HCT116 (cell line): Measurements from ENCODE around the gene NFIX. TPM values are rescaled to one million over a fixed set of nuclear protein-coding genes. Genes with fewer than 3 reads are reported as not detected.

Experiments
- ATAC-seq: fragments of 200-7000 bp; cut with Tn5 transposase; 2 replicates; pipeline ENCODE4 v1.9.1; 2020; ENCODE audit warnings: mild to moderate bottlenecking, moderate library complexity
- BruUV-seq: library from RNA; stranded (reverse); fragments of 400-500 nt; replicated peaks from 2 replicates; lab custom pipeline; 2021; lab: Mats Ljungman, UMichigan
- CTCF ChIA-PET: fragments of 300-600 bp; sonication (Branson Sonifier 250); formaldehyde crosslinking; loops from one replicate; lab custom pipeline; 2021; ENCODE audit warnings: antibody characterized with exemption; lab: Charles Lee
- POLR2A ChIA-PET: fragments of 300-600, 350-600 bp; sonication (Branson Sonifier 250); formaldehyde crosslinking; loops from one replicate; lab custom pipeline; 2021; ENCODE audit warnings: antibody characterized with exemption; lab: Charles Lee
- RAD21 ChIA-PET, 2 experiments: fragments of 300-600 bp; sonication (Branson Sonifier 250); formaldehyde crosslinking; loops; one replicate each; lab custom pipeline; 2023; ENCODE audit warnings: low total read pairs in 2 of 2; ENCODE audit not compliant: uncharacterized antibody in 2 of 2, unreplicated experiment in 2 of 2, low non-redundant PET in 1 of 2; lab: Charles Lee
- DNase-seq: peaks from one replicate; pipeline ENCODE4 v3.0.0-alpha.2; 2010; ENCODE audit warnings: low read depth, low spot score
- H2AFZ ChIP-seq: fragments of 200-600 bp; shearing (Covaris generic), sonication (generic); 2 replicates; pipeline ENCODE4 v1.6.1; 2017; ENCODE audit warnings: low read depth, mixed run types, mixed read lengths, antibody characterized with exemption, low read length; ENCODE audit not compliant: poor library complexity, severe bottlenecking
- H3K27ac ChIP-seq: 2 replicates; pipeline ENCODE4 v1.5.1; 2012; ENCODE audit warnings: low read depth, low read length
- H3K27me3 ChIP-seq: fragments of 200-600 bp; sonication (generic); 2 replicates; pipeline ENCODE4 v1.6.1; 2016; ENCODE audit warnings: mixed run types, low read length, mixed read lengths; ENCODE audit not compliant: insufficient read depth
- H3K36me3 ChIP-seq, 2 experiments: fragments of 200-500 bp in 1 of 2; fragments of 200-600 bp in 1 of 2; sonication (Bioruptor generic) in 1 of 2; sonication (generic) in 1 of 2; 2 replicates each; pipeline versions ENCODE4 v1.5.1 to v1.6.1; 2014 to 2016; ENCODE audit warnings: low read length in 2 of 2, inconsistent platforms in 1 of 2, mixed read lengths in 1 of 2, mixed run types in 1 of 2; ENCODE audit not compliant: insufficient read depth in 2 of 2, control insufficient read depth in 1 of 2
- H3K4me1 ChIP-seq, 2 experiments: fragments of 200-600 bp in 1 of 2; sonication (generic) in 1 of 2; 2 replicates each; pipeline versions ENCODE4 v1.5.1 to v1.6.1; 2012 to 2017; ENCODE audit warnings: low read length in 2 of 2, inconsistent platforms in 1 of 2, mild to moderate bottlenecking in 1 of 2, mixed read lengths in 1 of 2, mixed run types in 1 of 2, moderate library complexity in 1 of 2; ENCODE audit not compliant: insufficient read depth in 2 of 2, control insufficient read depth in 1 of 2
- H3K4me2 ChIP-seq: fragments of 200-600 bp; sonication (generic); 2 replicates; pipeline ENCODE4 v1.6.1; 2017; ENCODE audit warnings: mixed run types, low read length, mixed read lengths
- H3K4me3 ChIP-seq, 2 experiments: fragments of 200-600 bp in 1 of 2; sonication (generic) in 1 of 2; replicated peaks in 1 of 2; 2 replicates each; pipeline ENCODE4 v1.5.1; 2011 to 2016; ENCODE audit warnings: low read length in 2 of 2, control low read depth in 1 of 2, low read depth in 1 of 2, mild to moderate bottlenecking in 1 of 2, mixed read lengths in 1 of 2, mixed run types in 1 of 2
- H3K79me2 ChIP-seq: fragments of 200-600 bp; sonication (generic); 2 replicates; pipeline ENCODE4 v1.6.1; 2017; ENCODE audit warnings: mild to moderate bottlenecking, mixed run types, low read length, moderate library complexity, mixed read lengths; ENCODE audit not compliant: insufficient read depth
- H3K9ac ChIP-seq: fragments of 200-600 bp; sonication (generic); 2 replicates; pipeline ENCODE4 v1.6.1; 2016; ENCODE audit warnings: low read length, mixed read lengths
- H3K9me2 ChIP-seq: fragments of 200-600 bp; sonication (generic), shearing (Covaris generic); 2 replicates; pipeline ENCODE4 v1.6.1; 2017; ENCODE audit warnings: mixed run types, mild to moderate bottlenecking, moderate library complexity; ENCODE audit not compliant: insufficient read depth
- H3K9me3 ChIP-seq, 2 experiments: fragments of 200-500 bp in 1 of 2; fragments of 200-600 bp in 1 of 2; sonication (Bioruptor generic) in 1 of 2; sonication (generic) in 1 of 2; 2 replicates each; pipeline ENCODE4 v1.6.1; 2014 to 2017; ENCODE audit warnings: low read length in 2 of 2, mixed read lengths in 2 of 2, inconsistent platforms in 1 of 2, low read depth in 1 of 2, mild to moderate bottlenecking in 1 of 2, mixed run types in 1 of 2, moderate library complexity in 1 of 2; ENCODE audit not compliant: control insufficient read depth in 1 of 2, insufficient read depth in 1 of 2
- H4K20me1 ChIP-seq: fragments of 200-600 bp; sonication (generic), shearing (Covaris generic); 2 replicates; pipeline ENCODE4 v1.6.1; 2017; ENCODE audit warnings: mixed run types, mild to moderate bottlenecking, moderate library complexity; ENCODE audit not compliant: insufficient read depth
- EGR1 ChIP-seq: IDR thresholded peaks from 2 replicates; pipeline ENCODE4 v1.6.1; 2012; ENCODE audit warnings: low read depth
- FOSL1 ChIP-seq: IDR thresholded peaks from 2 replicates; pipeline ENCODE4 v1.6.1; 2012; ENCODE audit warnings: low read depth
- RAD21 ChIP-seq: IDR thresholded peaks from 2 replicates; pipeline ENCODE4 v1.6.1; 2012; ENCODE audit warnings: low read depth, mild to moderate bottlenecking
- REST ChIP-seq: IDR thresholded peaks from 2 replicates; pipeline ENCODE4 v1.6.1; 2012; ENCODE audit warnings: low read depth
- ZFX ChIP-seq: fragments of 450-650 bp; IDR thresholded peaks from 2 replicates; pipeline ENCODE4 v1.6.1; 2017
- ZNF274 ChIP-seq: fragments of 200-500 bp; sonication (Bioruptor generic); IDR thresholded peaks from 2 replicates; pipeline ENCODE4 v1.6.1; 2014; ENCODE audit warnings: mild to moderate bottlenecking, low read depth, low read length, inconsistent platforms
- intact Hi-C: fragments of 100-400 bp; cut with micrococcal nuclease; formaldehyde crosslinking; loops from 2 replicates; pipeline ENCODE4 v1.10.0; 2022
- total RNA-seq: library from RNA; stranded (reverse); gene quantifications from one replicate; pipeline ENCODE4 v1.2.1, GENCODE V29; 2021; ENCODE audit not compliant: unreplicated experiment

NFIX gene
- total RNA-seq, 1 experiment from 2014 or later = 34.8 TPM

- Histone ChIP-seq H3K4me3 (no peak overlapping the region), H3K4me1 (peaks cover 5% of the 10 kb centered on the region in 2 experiments; a peak in 2 of 4 replicates), H3K4me2 (no peak overlapping the region), H3K27me3 (no peaks in the 10 kb centered on the region)
- ChIA-PET POLR2A (no interaction called here), RAD21 (no interaction called here)
- intact Hi-C loops = no loop called here
- no peak for ATAC-seq
- TF ChIP-seq ZFX (no peak), ZNF274 (no peak), RAD21 (no peak), FOSL1 (no peak), REST (no peak), EGR1 (no peak)
- TF ChIP-seq, all 23 proteins: peak for 0
- Histone ChIP-seq H4K20me1 (no peaks in the 10 kb centered on the region), H3K27ac (no peak overlapping the region), H3K9ac (no peak overlapping the region), H3K9me2 (no peaks in the 10 kb centered on the region), H3K36me3 (peaks cover 0 to 5% of the 10 kb centered on the region in 2 experiments; a peak in 1 of 4 replicates), H3K9me3 (no peaks in the 10 kb centered on the region), H2AFZ (no peak overlapping the region), H3K79me2 (no peaks in the 10 kb centered on the region)
- no TSS peak for BruUV-seq
- DNase-seq = no peak
- CTCF ChIA-PET = interaction anchor here (2.7 kb wide), 1 partner anchor 11 kb away, joined by 11 read pairs; no protein-coding TSS in a partner anchor
Measured at GRCh38 chr19:13022111-13022858, 27.0 kb downstream of the NFIX start.
